Vagina (tissue), 2 donors: ENCODE results near the gene ATG4A.

Source experiments
- POLR2A ChIP-seq, 2 donors: fragments of 450-650 bp; IDR thresholded peaks; one replicate each; pipeline ENCODE4 v1.6.1; 2017; ENCODE audit warnings: antibody characterized with exemption in 2 of 2, mild to moderate bottlenecking in 2 of 2, moderate library complexity in 2 of 2
- POLR2AphosphoS5 ChIP-seq, 2 donors: sonication (generic); formaldehyde crosslinking; IDR thresholded peaks; one replicate each; pipeline ENCODE4 v1.9.0; 2017; ENCODE audit warnings: antibody characterized with exemption in 2 of 2, mild to moderate bottlenecking in 2 of 2, low read depth in 1 of 2; ENCODE audit not compliant: insufficient read depth in 1 of 2

DNA sequence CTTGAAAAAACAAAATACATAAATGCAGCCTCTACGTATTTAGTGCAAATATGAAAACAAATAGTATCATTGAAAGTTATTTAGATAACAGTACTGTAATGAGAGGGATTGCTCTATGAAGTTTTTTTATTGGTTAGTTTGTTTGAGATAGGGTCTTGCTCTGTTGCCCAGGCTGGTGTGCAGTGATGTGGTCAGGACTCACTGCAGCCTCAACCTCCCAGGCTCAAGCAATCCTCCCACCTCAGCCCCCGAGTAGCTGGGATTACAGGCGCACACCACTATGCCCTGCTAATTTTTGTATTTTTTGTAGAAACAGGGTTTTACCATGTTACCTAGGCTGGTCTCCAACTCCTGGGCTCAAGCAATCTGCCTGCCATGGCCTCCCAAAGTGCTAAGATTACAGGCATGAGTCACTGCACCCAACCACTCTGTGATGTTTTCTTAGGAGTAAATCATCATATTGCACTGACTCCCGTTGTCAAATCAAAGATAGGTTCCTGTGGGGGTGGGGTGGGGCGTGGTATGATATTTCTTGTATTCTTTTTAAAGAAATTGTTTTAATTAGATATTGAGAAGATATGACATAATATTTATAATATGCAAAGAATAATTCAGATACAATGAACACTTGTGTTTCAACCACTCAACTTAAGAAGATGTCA is 75.8 kb downstream of the ATG4A start:
- TF ChIP-seq POLR2A (IDR thresholded peaks at IDR 0.05) (no peak), POLR2AphosphoS5 (IDR thresholded peaks at IDR 0.05; ENCODE audit: insufficient read depth in 1 of 2, low read depth in 1 of 2) (no peak)
